Measurements from ENCODE around the gene MAP3K6. TPM values are rescaled to one million over a fixed set of nuclear protein-coding genes. Genes with fewer than 3 reads are reported as not detected.

MAP3K6 gene
- total RNA-seq, 2 donors from 2014 or later = 21.7 to 41.0 TPM

DNA sequence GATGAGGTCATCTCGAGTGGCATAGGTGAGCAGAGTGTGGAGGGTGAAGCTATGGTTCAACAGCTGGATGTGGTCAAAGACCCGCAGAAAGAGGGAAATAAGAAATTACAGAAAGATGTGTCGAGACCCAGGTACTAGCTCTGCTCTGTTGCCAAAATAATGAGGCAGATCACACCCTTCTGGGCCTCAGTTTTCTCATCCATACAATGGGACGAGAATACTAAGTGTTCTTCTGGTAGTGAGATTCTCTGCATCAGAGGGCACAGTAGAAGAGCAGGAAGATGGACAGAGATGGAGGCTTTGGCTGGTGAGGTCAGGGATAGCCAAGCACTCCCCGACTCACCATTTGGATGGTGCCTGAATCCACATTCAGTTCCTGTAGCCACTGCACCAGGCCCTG lies 11.1 kb downstream of the MAP3K6 start:
- Histone ChIP-seq H3K9ac (ENCODE audit: low read depth in 2 of 2, low read length in 2 of 2) (no peak overlapping the region), H3K27me3 (no peaks in the 10 kb centered on the region), H3K27ac (no peak overlapping the region), H3K4me1 (peaks cover 19% of the 10 kb centered on the region), H3K4me3 (no peak overlapping the region), H3K9me3 (no peaks in the 10 kb centered on the region), H3K36me3 (no peaks in the 10 kb centered on the region)
- TF ChIP-seq, protein P1, sequence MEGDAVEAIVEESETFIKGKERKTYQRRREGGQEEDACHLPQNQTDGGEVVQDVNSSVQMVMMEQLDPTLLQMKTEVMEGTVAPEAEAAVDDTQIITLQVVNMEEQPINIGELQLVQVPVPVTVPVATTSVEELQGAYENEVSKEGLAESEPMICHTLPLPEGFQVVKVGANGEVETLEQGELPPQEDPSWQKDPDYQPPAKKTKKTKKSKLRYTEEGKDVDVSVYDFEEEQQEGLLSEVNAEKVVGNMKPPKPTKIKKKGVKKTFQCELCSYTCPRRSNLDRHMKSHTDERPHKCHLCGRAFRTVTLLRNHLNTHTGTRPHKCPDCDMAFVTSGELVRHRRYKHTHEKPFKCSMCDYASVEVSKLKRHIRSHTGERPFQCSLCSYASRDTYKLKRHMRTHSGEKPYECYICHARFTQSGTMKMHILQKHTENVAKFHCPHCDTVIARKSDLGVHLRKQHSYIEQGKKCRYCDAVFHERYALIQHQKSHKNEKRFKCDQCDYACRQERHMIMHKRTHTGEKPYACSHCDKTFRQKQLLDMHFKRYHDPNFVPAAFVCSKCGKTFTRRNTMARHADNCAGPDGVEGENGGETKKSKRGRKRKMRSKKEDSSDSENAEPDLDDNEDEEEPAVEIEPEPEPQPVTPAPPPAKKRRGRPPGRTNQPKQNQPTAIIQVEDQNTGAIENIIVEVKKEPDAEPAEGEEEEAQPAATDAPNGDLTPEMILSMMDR (IDR thresholded peaks at IDR 0.05) = no peak
- no peak for DNase-seq
- intact Hi-C loops (cut with DNase I) = no loop called here

DNA sequence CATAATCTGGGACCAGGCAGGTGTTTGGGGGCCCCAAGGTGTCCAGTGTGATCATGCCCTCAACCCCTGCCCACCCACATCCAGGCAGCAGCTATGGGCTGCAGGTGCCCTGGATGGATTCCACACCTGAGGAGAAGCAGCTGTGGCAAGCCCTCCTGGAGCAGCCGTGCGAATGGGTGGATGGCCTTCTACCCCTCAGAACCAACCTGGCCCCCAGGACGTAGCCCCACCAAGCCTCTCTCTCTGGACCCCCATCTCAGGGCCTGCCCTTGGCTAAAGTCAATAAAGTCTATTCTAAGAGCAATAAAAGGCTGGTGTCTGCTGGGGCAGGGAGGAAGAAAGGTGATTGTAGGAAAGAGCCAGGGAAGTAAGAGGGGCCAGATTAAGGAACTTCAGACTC lies 13.1 kb downstream of the MAP3K6 start:
- no peaks in the 10 kb centered on the region for H3K9me3 ChIP-seq
- H3K27ac ChIP-seq = no peak overlapping the region
- no peak overlapping the region for H3K9ac ChIP-seq (ENCODE audit: low read depth in 2 of 2, low read length in 2 of 2)
- TF ChIP-seq, protein P1 (IDR thresholded peaks at IDR 0.05) = no peak
- DNase-seq = no peak
- peaks cover 27% of the 10 kb centered on the region for H3K4me1 ChIP-seq
- H3K4me3 ChIP-seq = no peak overlapping the region
- intact Hi-C loops (cut with DNase I) = no loop called here
- H3K27me3 ChIP-seq = no peaks in the 10 kb centered on the region
- H3K36me3 ChIP-seq = no peaks in the 10 kb centered on the region

DNA sequence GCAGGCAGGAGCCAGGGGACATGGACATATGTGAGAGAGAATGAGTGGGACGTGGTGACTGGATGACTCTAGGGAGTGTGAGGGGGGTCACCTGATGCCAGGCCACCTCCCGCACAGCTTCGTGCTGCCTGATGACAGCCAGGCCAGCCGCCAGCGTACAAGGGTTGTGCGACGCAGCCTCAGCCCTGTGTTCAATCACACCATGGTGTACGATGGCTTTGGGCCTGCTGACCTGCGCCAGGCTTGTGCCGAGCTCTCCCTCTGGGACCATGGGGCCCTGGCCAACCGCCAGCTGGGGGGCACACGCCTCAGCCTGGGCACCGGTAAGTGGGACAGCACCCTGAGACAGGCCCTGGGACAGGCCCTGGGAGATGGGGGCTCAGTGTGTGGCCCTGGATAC lies 13.6 kb downstream of the MAP3K6 start:
- Histone ChIP-seq H3K4me3 (no peak overlapping the region), H3K36me3 (no peaks in the 10 kb centered on the region), H3K9me3 (no peaks in the 10 kb centered on the region), H3K27ac (no peak overlapping the region), H3K4me1 (peaks cover 27% of the 10 kb centered on the region), H3K9ac (ENCODE audit: low read depth in 2 of 2, low read length in 2 of 2) (no peak overlapping the region), H3K27me3 (no peaks in the 10 kb centered on the region)
- DNase-seq = no peak
- TF ChIP-seq, protein P1 (IDR thresholded peaks at IDR 0.05) = no peak
- intact Hi-C loops (cut with DNase I) = no loop called here

- Histone ChIP-seq H3K9ac (ENCODE audit: low read depth in 2 of 2, low read length in 2 of 2) (peak overlapping the region in 1 of 2 donors; percentile 27), H3K4me3 (peak overlapping the region; percentile 2), H3K27me3 (no peaks in the 10 kb centered on the region), H3K36me3 (no peaks in the 10 kb centered on the region), H3K27ac (no peak overlapping the region), H3K9me3 (no peaks in the 10 kb centered on the region), H3K4me1 (peaks cover 16% of the 10 kb centered on the region)
- no peak for DNase-seq
- intact Hi-C loops (cut with DNase I) = no loop called here
- TF ChIP-seq, protein P1 (IDR thresholded peaks at IDR 0.05) = no peak
These were observed 15.1 kb downstream of the MAP3K6 start for GRCh38 chr1:27351541-27352107.

- intact Hi-C loops (cut with DNase I) = no loop called here
These were observed 15.9 kb downstream of the MAP3K6 start for GRCh38 chr1:27350663-27351540.

More at GRCh38 chr1:27350663-27351540, 15.9 kb downstream of the MAP3K6 start:
- DNase-seq = peak; percentile 60
- no peaks in the 10 kb centered on the region for H3K27me3 ChIP-seq
- no peak overlapping the region for H3K27ac ChIP-seq
- TF ChIP-seq, protein P1 (IDR thresholded peaks at IDR 0.05) = no peak
- H3K4me3 ChIP-seq = peak overlapping the region; percentile 2
- no peaks in the 10 kb centered on the region for H3K36me3 ChIP-seq
- H3K9ac ChIP-seq (ENCODE audit: low read depth in 2 of 2, low read length in 2 of 2) = peak overlapping the region in 1 of 2 donors; percentile 39
- no peaks in the 10 kb centered on the region for H3K9me3 ChIP-seq
- H3K4me1 ChIP-seq = peaks cover 14% of the 10 kb centered on the region
